Peyer's patch (tissue), 4 donors: Measurements from ENCODE around the gene GMFB. TPM values are rescaled to one million over a fixed set of nuclear protein-coding genes. Genes with fewer than 3 reads are reported as not detected.

Experiments
- DNase-seq, 3 donors: peaks; one replicate each; pipeline ENCODE4 v3.0.0-alpha.2; 2017 to 2019
- H3K27ac ChIP-seq, 4 donors: fragments of 200-600 bp; sonication (generic); one replicate each; pipeline ENCODE4 v1.5.1; 2016 to 2019
- H3K27me3 ChIP-seq, 2 donors: fragments of 200-600 bp; sonication (generic); one replicate each; pipeline ENCODE4 v1.5.1; 2019
- H3K36me3 ChIP-seq, 3 donors: fragments of 200-600 bp; sonication (generic); one replicate each; pipeline ENCODE4 v1.5.1; 2016 to 2019
- H3K4me1 ChIP-seq, 4 donors: fragments of 200-600 bp; sonication (generic); one replicate each; pipeline ENCODE4 v1.5.1; 2016 to 2019
- H3K4me3 ChIP-seq, 4 donors: fragments of 200-600 bp; sonication (generic); 1 replicate in 3 of 4; 2 replicates in 1 of 4; pipeline ENCODE4 v1.5.1; 2016 to 2019; ENCODE audit warnings: mild to moderate bottlenecking in 1 of 4
- H3K9me3 ChIP-seq, 4 donors: fragments of 200-600 bp; sonication (generic); one replicate each; pipeline ENCODE4 v1.5.1; 2016 to 2019; ENCODE audit warnings: mild to moderate bottlenecking in 1 of 4
- POLR2A ChIP-seq, 2 donors: fragments of 450-650 bp; IDR thresholded peaks; one replicate each; pipeline ENCODE4 v1.5.1; 2017; ENCODE audit warnings: antibody characterized with exemption in 2 of 2, mild to moderate bottlenecking in 2 of 2, moderate library complexity in 2 of 2
- total RNA-seq, 4 donors: library from RNA; depleted of rRNA; stranded (reverse); fragments of >200 nt; gene quantifications; one replicate each; pipeline ENCODE4 v1.1.0, GENCODE V29; 2016
- TF ChIP-seq, protein P1 (sequence below), 6 experiments: fragments of 450-650 bp in 4 of 6; fragments of 200-600 bp in 2 of 6; sonication (generic) in 1 of 6; IDR thresholded peaks; one replicate each; pipeline ENCODE4 v1.5.1; 2017 to 2019; ENCODE audit warnings: antibody characterized with exemption in 6 of 6, mild to moderate bottlenecking in 3 of 6, moderate library complexity in 1 of 6

The GMFB gene
- total RNA-seq, 4 donors from 2014 or later, result 35.5 to 60.9 (median 41.3) TPM

- DNase-seq, result no peak
- TF ChIP-seq, protein P1, sequence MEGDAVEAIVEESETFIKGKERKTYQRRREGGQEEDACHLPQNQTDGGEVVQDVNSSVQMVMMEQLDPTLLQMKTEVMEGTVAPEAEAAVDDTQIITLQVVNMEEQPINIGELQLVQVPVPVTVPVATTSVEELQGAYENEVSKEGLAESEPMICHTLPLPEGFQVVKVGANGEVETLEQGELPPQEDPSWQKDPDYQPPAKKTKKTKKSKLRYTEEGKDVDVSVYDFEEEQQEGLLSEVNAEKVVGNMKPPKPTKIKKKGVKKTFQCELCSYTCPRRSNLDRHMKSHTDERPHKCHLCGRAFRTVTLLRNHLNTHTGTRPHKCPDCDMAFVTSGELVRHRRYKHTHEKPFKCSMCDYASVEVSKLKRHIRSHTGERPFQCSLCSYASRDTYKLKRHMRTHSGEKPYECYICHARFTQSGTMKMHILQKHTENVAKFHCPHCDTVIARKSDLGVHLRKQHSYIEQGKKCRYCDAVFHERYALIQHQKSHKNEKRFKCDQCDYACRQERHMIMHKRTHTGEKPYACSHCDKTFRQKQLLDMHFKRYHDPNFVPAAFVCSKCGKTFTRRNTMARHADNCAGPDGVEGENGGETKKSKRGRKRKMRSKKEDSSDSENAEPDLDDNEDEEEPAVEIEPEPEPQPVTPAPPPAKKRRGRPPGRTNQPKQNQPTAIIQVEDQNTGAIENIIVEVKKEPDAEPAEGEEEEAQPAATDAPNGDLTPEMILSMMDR (IDR thresholded peaks at IDR 0.05), result no peak
- no peak for TF ChIP-seq POLR2A (IDR thresholded peaks at IDR 0.05)
- H3K27ac ChIP-seq, result no peak overlapping the region
- H3K9me3 ChIP-seq, result no peaks in the 10 kb centered on the region
- no peaks in the 10 kb centered on the region for H3K36me3 ChIP-seq
- no peaks in the 10 kb centered on the region for H3K4me1 ChIP-seq
- no peaks in the 10 kb centered on the region for H3K27me3 ChIP-seq
- H3K4me3 ChIP-seq, result no peak overlapping the region
Observed at GRCh38 chr14:54472315-54472714, 16.5 kb downstream of the GMFB start.

GRCh38 chr14:54471641-54472040 is 17.1 kb downstream of the GMFB start:
- no peaks in the 10 kb centered on the region for H3K27me3 ChIP-seq
- H3K4me3 ChIP-seq, result no peak overlapping the region
- H3K36me3 ChIP-seq, result no peaks in the 10 kb centered on the region
- H3K4me1 ChIP-seq, result no peaks in the 10 kb centered on the region
- TF ChIP-seq, protein P1 (IDR thresholded peaks at IDR 0.05), result no peak
- TF ChIP-seq POLR2A (IDR thresholded peaks at IDR 0.05), result no peak
- no peak overlapping the region for H3K27ac ChIP-seq
- H3K9me3 ChIP-seq, result no peaks in the 10 kb centered on the region
- no peak for DNase-seq

GRCh38 chr14:54470701-54471100 is 18.1 kb downstream of the GMFB start:
- no peaks in the 10 kb centered on the region for H3K9me3 ChIP-seq
- H3K4me1 ChIP-seq, result no peaks in the 10 kb centered on the region
- no peaks in the 10 kb centered on the region for H3K27me3 ChIP-seq
- DNase-seq, result no peak
- no peaks in the 10 kb centered on the region for H3K36me3 ChIP-seq
- TF ChIP-seq POLR2A (IDR thresholded peaks at IDR 0.05), result no peak
- TF ChIP-seq, protein P1 (IDR thresholded peaks at IDR 0.05), result no peak
- H3K27ac ChIP-seq, result no peak overlapping the region
- H3K4me3 ChIP-seq, result no peak overlapping the region

DNA sequence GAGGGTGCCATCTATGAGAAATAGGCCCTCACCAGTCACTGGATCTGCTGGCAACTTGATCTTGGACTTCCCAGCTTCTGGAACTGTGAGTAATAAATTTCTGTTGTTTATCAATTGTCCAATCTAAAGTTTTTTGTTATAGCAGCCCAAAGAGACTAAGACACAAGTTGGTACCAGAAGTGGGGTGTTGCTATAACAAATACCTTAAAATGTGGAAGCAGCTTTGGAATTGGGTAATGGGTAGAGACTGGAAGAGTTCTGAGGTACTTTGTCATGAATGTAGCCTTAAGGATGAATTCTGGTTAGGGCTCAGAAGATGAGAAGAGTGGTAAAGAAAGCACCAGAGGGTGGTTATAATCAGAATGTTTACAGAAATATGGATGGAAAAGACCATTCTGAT is 21.5 kb downstream of the GMFB start:
- no peaks in the 10 kb centered on the region for H3K9me3 ChIP-seq
- DNase-seq, result no peak
- TF ChIP-seq POLR2A (IDR thresholded peaks at IDR 0.05), result no peak
- TF ChIP-seq, protein P1 (IDR thresholded peaks at IDR 0.05), result no peak
- H3K4me1 ChIP-seq, result no peaks in the 10 kb centered on the region
- no peak overlapping the region for H3K4me3 ChIP-seq
- no peak overlapping the region for H3K27ac ChIP-seq
- H3K36me3 ChIP-seq, result no peaks in the 10 kb centered on the region
- H3K27me3 ChIP-seq, result no peaks in the 10 kb centered on the region

GRCh38 chr14:54465654-54466053 is 23.1 kb downstream of the GMFB start:
- no peak for TF ChIP-seq POLR2A (IDR thresholded peaks at IDR 0.05)
- TF ChIP-seq, protein P1 (IDR thresholded peaks at IDR 0.05), result no peak
- no peaks in the 10 kb centered on the region for H3K4me1 ChIP-seq
- H3K27me3 ChIP-seq, result no peaks in the 10 kb centered on the region
- no peak overlapping the region for H3K27ac ChIP-seq
- H3K36me3 ChIP-seq, result no peaks in the 10 kb centered on the region
- no peak overlapping the region for H3K4me3 ChIP-seq
- no peaks in the 10 kb centered on the region for H3K9me3 ChIP-seq
- no peak for DNase-seq

DNA sequence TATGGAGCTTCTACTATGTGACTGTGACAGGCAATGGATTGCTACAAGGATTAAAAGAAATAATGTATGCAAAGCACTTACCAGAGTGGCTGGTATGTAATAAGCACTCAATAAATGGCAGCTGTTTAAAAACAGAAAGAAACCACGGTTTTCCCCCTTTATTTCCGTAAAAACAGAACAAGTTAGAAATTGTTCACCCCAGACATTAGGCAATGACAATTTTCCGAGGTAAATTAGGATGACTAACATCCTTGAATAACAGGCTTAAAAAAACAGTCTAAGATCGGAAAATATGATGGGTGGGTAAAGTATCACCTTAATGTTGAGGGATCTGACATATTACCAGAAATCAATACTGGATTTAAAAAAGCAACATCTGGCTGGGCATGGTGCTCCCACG is 26.7 kb downstream of the GMFB start:
- H3K27me3 ChIP-seq, result no peaks in the 10 kb centered on the region
- H3K9me3 ChIP-seq, result peaks cover 0 to 6% (median 0%) of the 10 kb centered on the region in 4 donors
- no peaks in the 10 kb centered on the region for H3K4me1 ChIP-seq
- H3K36me3 ChIP-seq, result no peaks in the 10 kb centered on the region
- no peak overlapping the region for H3K4me3 ChIP-seq
- no peak for DNase-seq
- TF ChIP-seq, protein P1 (IDR thresholded peaks at IDR 0.05), result no peak
- no peak for TF ChIP-seq POLR2A (IDR thresholded peaks at IDR 0.05)
- no peak overlapping the region for H3K27ac ChIP-seq
